ENCODE results near the gene SCNN1G. TPM values are rescaled to one million over a fixed set of nuclear protein-coding genes. Genes with fewer than 3 reads are reported as not detected.
"Not testable (repeated sequence)": the region's sequence is repeated elsewhere in the genome, so short reads cannot be mapped to it uniquely, and the experiment has no call there.

SCNN1G gene
- total and polyA plus RNA-seq, 7 donors = under 0.01 to 36.2 (median 3.0) TPM; not detected in 2

GRCh38 chr16:23141959-23142740, 40.4 kb upstream of the SCNN1G start:
- Histone ChIP-seq H3K36me3 (no peaks in the 10 kb centered on the region), H3K27me3 (no peaks in the 10 kb centered on the region), H3K4me1 (peaks cover 0 to 73% (median 63%) of the 10 kb centered on the region in 4 donors), H3K4me3 (no peak overlapping the region), H3K9me3 (no peaks in the 10 kb centered on the region), H3K27ac (peak overlapping the region; percentile 15 to 71 (median 64))
- no peak for DNase-seq
- TF ChIP-seq EP300 (IDR thresholded peaks at IDR 0.05) = no peak
- no peak for TF ChIP-seq POLR2A (IDR thresholded peaks at IDR 0.05)
- TF ChIP-seq POLR2AphosphoS5 (IDR thresholded peaks at IDR 0.05) = no peak
- TF ChIP-seq, protein P1, sequence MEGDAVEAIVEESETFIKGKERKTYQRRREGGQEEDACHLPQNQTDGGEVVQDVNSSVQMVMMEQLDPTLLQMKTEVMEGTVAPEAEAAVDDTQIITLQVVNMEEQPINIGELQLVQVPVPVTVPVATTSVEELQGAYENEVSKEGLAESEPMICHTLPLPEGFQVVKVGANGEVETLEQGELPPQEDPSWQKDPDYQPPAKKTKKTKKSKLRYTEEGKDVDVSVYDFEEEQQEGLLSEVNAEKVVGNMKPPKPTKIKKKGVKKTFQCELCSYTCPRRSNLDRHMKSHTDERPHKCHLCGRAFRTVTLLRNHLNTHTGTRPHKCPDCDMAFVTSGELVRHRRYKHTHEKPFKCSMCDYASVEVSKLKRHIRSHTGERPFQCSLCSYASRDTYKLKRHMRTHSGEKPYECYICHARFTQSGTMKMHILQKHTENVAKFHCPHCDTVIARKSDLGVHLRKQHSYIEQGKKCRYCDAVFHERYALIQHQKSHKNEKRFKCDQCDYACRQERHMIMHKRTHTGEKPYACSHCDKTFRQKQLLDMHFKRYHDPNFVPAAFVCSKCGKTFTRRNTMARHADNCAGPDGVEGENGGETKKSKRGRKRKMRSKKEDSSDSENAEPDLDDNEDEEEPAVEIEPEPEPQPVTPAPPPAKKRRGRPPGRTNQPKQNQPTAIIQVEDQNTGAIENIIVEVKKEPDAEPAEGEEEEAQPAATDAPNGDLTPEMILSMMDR (IDR thresholded peaks at IDR 0.05) = no peak
- intact Hi-C loops (cut with DNase I) = no loop called here
- WGBS, 2 donors = 54 to 73% methylated on average over 7 of the region's 7 CpGs

DNA sequence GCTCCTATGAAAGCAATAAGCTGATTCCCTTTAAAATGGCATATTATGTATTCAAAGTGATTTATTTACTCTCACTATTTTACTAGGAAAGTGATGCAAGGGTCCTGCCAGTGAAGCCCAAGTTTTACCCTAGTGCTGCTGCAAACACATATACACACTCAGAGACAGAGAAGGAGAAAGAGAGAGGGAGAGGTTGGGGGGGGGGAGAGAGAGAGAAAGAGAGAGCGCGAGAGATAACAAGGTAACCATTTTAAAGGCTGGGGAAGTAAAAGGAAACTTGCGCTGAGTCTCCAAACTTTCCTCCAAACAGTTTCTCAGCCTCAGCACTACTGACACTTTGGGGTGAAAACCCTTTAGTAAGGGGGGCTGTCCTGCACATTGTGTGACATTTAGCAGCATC, 39.2 kb upstream of the SCNN1G start:
- DNase-seq = no peak
- H3K4me1 ChIP-seq = peaks cover 0 to 81% (median 75%) of the 10 kb centered on the region in 4 donors
- no peaks in the 10 kb centered on the region for H3K36me3 ChIP-seq
- intact Hi-C loops (cut with DNase I) = no loop called here
- 93 to 98% methylated on average over 3 of the region's 3 CpGs for WGBS, 2 donors
- H3K27ac ChIP-seq = peak overlapping the region; percentile 15 to 71 (median 64)
- H3K27me3 ChIP-seq = no peaks in the 10 kb centered on the region
- H3K9me3 ChIP-seq = no peaks in the 10 kb centered on the region
- TF ChIP-seq POLR2A (IDR thresholded peaks at IDR 0.05) (no peak), POLR2AphosphoS5 (IDR thresholded peaks at IDR 0.05) (no peak), EP300 (IDR thresholded peaks at IDR 0.05) (no peak)
- TF ChIP-seq, protein P1 (IDR thresholded peaks at IDR 0.05) = no peak
- no peak overlapping the region for H3K4me3 ChIP-seq

GRCh38 chr16:23144393-23144792, 38.2 kb upstream of the SCNN1G start:
- H3K4me3 ChIP-seq; H3K9me3 ChIP-seq; intact Hi-C loops (cut with DNase I); H3K27me3 ChIP-seq; DNase-seq; H3K36me3 ChIP-seq: not testable (repeated sequence)
- 97% methylated on average over 9 of the region's 9 CpGs for WGBS, 2 donors
- Histone ChIP-seq H3K4me1 (peaks cover 0 to 83% (median 76%) of the 10 kb centered on the region in 4 donors), H3K27ac (peak overlapping the region in 2 of 4 donors; percentile 71 to 86)

DNA sequence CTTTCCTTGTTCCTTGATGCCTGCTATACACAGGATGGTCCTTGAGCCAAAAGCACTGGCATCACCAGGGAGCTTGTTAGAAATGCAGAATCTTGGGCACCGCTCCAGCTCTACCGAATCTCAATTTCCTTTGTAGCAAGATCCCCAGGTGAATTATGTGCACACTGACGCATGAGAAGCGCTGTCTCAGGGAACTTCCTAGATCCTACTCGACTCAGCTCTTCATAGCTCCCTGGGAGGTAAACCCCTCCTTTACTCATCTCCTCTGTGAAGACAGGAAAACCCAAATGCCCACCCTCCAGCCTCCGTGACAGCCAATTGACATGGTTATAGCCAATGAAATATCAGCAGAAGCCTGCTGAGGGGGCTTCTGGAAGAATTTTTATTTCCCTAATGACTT, 37.4 kb upstream of the SCNN1G start:
- no peak overlapping the region for H3K4me3 ChIP-seq
- intact Hi-C loops (cut with DNase I) = no loop called here
- 81 to 88% methylated on average over 6 of the region's 6 CpGs for WGBS, 2 donors

GRCh38 chr16:23145608-23146007, 36.9 kb upstream of the SCNN1G start:
- 69 to 70% methylated on average over 3 of the region's 3 CpGs for WGBS, 2 donors
- H3K27me3 ChIP-seq = no peaks in the 10 kb centered on the region
- H3K9me3 ChIP-seq = no peaks in the 10 kb centered on the region
- TF ChIP-seq POLR2AphosphoS5 (IDR thresholded peaks at IDR 0.05) = no peak
- TF ChIP-seq POLR2A (IDR thresholded peaks at IDR 0.05) = no peak
- TF ChIP-seq, protein P1 (IDR thresholded peaks at IDR 0.05) = no peak
- no peak for TF ChIP-seq EP300 (IDR thresholded peaks at IDR 0.05)
- peaks cover 0 to 82% (median 68%) of the 10 kb centered on the region in 4 donors for H3K4me1 ChIP-seq
- no peak for DNase-seq
- intact Hi-C loops (cut with DNase I) = no loop called here
- H3K36me3 ChIP-seq = no peaks in the 10 kb centered on the region
- H3K27ac ChIP-seq = peak overlapping the region in 2 of 4 donors; percentile 47 to 86
- no peak overlapping the region for H3K4me3 ChIP-seq

More for the DNA sequence above, 37.4 kb upstream of the SCNN1G start:
- Histone ChIP-seq H3K9me3 (no peaks in the 10 kb centered on the region), H3K27me3 (no peaks in the 10 kb centered on the region), H3K4me1 (peaks cover 0 to 87% (median 72%) of the 10 kb centered on the region in 4 donors), H3K27ac (peak overlapping the region in 2 of 4 donors; percentile 47 to 86), H3K36me3 (no peaks in the 10 kb centered on the region)
- DNase-seq = no peak
- TF ChIP-seq, protein P1 (IDR thresholded peaks at IDR 0.05) = no peak
- TF ChIP-seq POLR2A (IDR thresholded peaks at IDR 0.05) = no peak
- no peak for TF ChIP-seq EP300 (IDR thresholded peaks at IDR 0.05)
- TF ChIP-seq POLR2AphosphoS5 (IDR thresholded peaks at IDR 0.05) = no peak
